Epithelial cell of esophagus (primary cell): ENCODE data around the gene DSCAML1.

Experiments used
- DNase-seq: peaks from one replicate; pipeline ENCODE4 v3.0.0; 2010; ENCODE audit warnings: low read depth
- H3K4me3 ChIP-seq: 2 replicates; pipeline ENCODE4 v1.5.1; 2011; ENCODE audit warnings: mild to moderate bottlenecking, low read length, control low read depth
- CTCF ChIP-seq: IDR thresholded peaks from 2 replicates; pipeline ENCODE4 v1.5.1; 2011; ENCODE audit warnings: low read depth, mild to moderate bottlenecking, low read length, control low read depth, inconsistent platforms; ENCODE audit not compliant: insufficient read depth; ENCODE audit errors: missing control alignments

Gene DSCAML1

GRCh38 chr11:117466966-117467365, 330.1 kb downstream of the DSCAML1 start:
- TF ChIP-seq CTCF: no peak
- no peak overlapping the region for H3K4me3 ChIP-seq
- DNase-seq: no peak

- no peak for DNase-seq
- TF ChIP-seq CTCF: no peak
- no peak overlapping the region for H3K4me3 ChIP-seq
Observed at GRCh38 chr11:117465236-117465997, 331.6 kb downstream of the DSCAML1 start.

GRCh38 chr11:117464778-117465177, 332.2 kb downstream of the DSCAML1 start:
- no peak for DNase-seq
- H3K4me3 ChIP-seq: no peak overlapping the region
- TF ChIP-seq CTCF: no peak

GRCh38 chr11:117462864-117463247, 334.2 kb downstream of the DSCAML1 start:
- H3K4me3 ChIP-seq: no peak overlapping the region
- DNase-seq: no peak
- no peak for TF ChIP-seq CTCF

- no peak for TF ChIP-seq CTCF
- no peak for DNase-seq
- H3K4me3 ChIP-seq: no peak overlapping the region
Observed at GRCh38 chr11:117462183-117462863, 334.7 kb downstream of the DSCAML1 start.

- no peak overlapping the region for H3K4me3 ChIP-seq
- TF ChIP-seq CTCF: no peak
- DNase-seq: no peak
Observed at GRCh38 chr11:117461396-117462182, 335.4 kb downstream of the DSCAML1 start.
